HG03097 (cell line): ENCODE results near the gene MTX3.

Experiments
- ATAC-seq: cut with Tn5 transposase; IDR thresholded peaks from one replicate; pipeline ENCODE4 v1.9.1; 2021; ENCODE audit not compliant: unreplicated experiment, low FRiP score

MTX3 gene

GRCh38 chr5:79936646-79937216 is 54.3 kb downstream of the MTX3 start:
- ATAC-seq = no peak

GRCh38 chr5:79936002-79936645 is 54.9 kb downstream of the MTX3 start:
- ATAC-seq = no peak

GRCh38 chr5:79934681-79935080 is 56.4 kb downstream of the MTX3 start:
- ATAC-seq = no peak

- no peak for ATAC-seq
Measured at GRCh38 chr5:79932510-79933504, 58.3 kb downstream of the MTX3 start.

- ATAC-seq = no peak
Measured at GRCh38 chr5:79931866-79932265, 59.2 kb downstream of the MTX3 start.

- ATAC-seq = no peak
Measured at GRCh38 chr5:79931409-79931808, 59.7 kb downstream of the MTX3 start.

GRCh38 chr5:79929095-79929494 is 62.0 kb downstream of the MTX3 start:
- no peak for ATAC-seq
